ENCODE results near the gene KCNK16.

GRCh38 chr6:39296745-39297640, 25.5 kb downstream of the KCNK16 start:
- TF ChIP-seq CTCF (IDR thresholded peaks at IDR 0.05), result no peak
- TF ChIP-seq EZH2 (IDR thresholded peaks at IDR 0.05), result no peak

Data from neural progenitor cell (in vitro differentiated cells).